Ectodermal cell (in vitro differentiated cells): Measurements from ENCODE around the gene PRRT1B.

Experiments used
- H3K27ac ChIP-seq: 2 replicates; pipeline ENCODE4 v1.7.0; 2013; ENCODE audit warnings: mild to moderate bottlenecking, low read depth, low read length; ENCODE audit not compliant: insufficient read depth, poor library complexity, severe bottlenecking
- H3K27me3 ChIP-seq: 2 replicates; pipeline ENCODE4 v1.7.0; 2013; ENCODE audit warnings: mild to moderate bottlenecking, low read length; ENCODE audit not compliant: insufficient read depth, control insufficient read depth, poor library complexity, severe bottlenecking
- H3K36me3 ChIP-seq: one replicate; pipeline ENCODE4 v1.7.0; 2013; ENCODE audit warnings: low read length; ENCODE audit not compliant: control insufficient read depth, insufficient read depth
- H3K4me1 ChIP-seq: one replicate; pipeline ENCODE4 v1.7.0; 2013; ENCODE audit warnings: low read length; ENCODE audit not compliant: control insufficient read depth, insufficient read depth
- H3K4me3 ChIP-seq: 2 replicates; pipeline ENCODE4 v1.7.0; 2013; ENCODE audit warnings: low read depth, low read length, control low read depth; ENCODE audit not compliant: insufficient read depth
- H3K9me3 ChIP-seq: 2 replicates; pipeline ENCODE4 v1.7.0; 2013; ENCODE audit warnings: mild to moderate bottlenecking, low read length, moderate library complexity; ENCODE audit not compliant: control insufficient read depth
- WGBS, 2 experiments: methylation state at CpG; one replicate each; pipeline ENCODE4 v1.1.7; 2013; ENCODE audit warnings: missing lambda C conversion rate in 2 of 2; 5-methylcytosine and 5-hydroxymethylcytosine counted together

PRRT1B gene

DNA sequence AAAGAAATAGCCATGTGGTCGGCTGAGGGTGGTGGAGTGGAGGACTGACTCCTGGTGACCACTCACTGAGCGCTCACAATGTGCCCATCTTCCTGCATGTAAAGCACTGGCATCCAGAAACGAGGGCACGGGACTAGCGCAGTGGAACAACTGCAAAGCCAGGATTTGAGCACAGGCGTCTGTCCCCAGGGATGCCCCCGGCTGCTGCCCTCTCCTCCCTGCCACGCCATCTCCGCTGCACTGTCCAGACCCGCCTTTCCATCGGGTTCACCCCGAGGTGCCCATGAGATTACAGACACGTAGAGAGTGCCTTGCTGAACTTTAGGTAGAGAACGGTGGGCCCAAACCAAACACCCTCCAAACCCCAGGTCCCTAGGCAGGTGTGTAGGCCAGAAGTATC, 44.7 kb downstream of the PRRT1B start:
- H3K4me1 ChIP-seq: no peaks in the 10 kb centered on the region
- H3K9me3 ChIP-seq: no peaks in the 10 kb centered on the region
- no peaks in the 10 kb centered on the region for H3K27me3 ChIP-seq
- WGBS, 2 experiments: 94 to 95% methylated on average over 14 of the region's 14 CpGs
- H3K4me3 ChIP-seq: no peak overlapping the region
- no peak overlapping the region for H3K27ac ChIP-seq
- H3K36me3 ChIP-seq: no peaks in the 10 kb centered on the region

DNA sequence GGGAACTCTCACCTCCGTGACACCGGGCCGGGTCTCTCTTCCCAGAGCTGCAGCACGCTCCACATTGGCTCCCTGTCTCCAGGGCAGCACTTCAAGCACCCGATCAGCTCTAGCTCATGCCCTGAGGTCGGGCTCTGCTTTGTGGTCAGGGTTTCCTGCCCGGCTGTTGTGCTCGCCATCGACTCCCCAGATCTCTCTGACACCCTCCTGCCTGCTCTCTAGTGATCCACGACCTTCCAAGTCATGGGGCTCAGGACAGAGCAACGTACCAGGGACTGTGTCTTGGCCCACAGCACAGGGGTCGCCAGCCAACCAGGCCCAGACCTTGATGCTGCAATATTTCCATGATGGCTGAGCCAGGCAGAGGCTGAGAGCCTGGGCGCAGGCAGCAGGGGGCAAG, 45.1 kb downstream of the PRRT1B start:
- WGBS, 2 experiments: 94% methylated on average over 13 of the region's 13 CpGs
- Histone ChIP-seq H3K4me1 (no peaks in the 10 kb centered on the region), H3K27ac (no peak overlapping the region)

DNA sequence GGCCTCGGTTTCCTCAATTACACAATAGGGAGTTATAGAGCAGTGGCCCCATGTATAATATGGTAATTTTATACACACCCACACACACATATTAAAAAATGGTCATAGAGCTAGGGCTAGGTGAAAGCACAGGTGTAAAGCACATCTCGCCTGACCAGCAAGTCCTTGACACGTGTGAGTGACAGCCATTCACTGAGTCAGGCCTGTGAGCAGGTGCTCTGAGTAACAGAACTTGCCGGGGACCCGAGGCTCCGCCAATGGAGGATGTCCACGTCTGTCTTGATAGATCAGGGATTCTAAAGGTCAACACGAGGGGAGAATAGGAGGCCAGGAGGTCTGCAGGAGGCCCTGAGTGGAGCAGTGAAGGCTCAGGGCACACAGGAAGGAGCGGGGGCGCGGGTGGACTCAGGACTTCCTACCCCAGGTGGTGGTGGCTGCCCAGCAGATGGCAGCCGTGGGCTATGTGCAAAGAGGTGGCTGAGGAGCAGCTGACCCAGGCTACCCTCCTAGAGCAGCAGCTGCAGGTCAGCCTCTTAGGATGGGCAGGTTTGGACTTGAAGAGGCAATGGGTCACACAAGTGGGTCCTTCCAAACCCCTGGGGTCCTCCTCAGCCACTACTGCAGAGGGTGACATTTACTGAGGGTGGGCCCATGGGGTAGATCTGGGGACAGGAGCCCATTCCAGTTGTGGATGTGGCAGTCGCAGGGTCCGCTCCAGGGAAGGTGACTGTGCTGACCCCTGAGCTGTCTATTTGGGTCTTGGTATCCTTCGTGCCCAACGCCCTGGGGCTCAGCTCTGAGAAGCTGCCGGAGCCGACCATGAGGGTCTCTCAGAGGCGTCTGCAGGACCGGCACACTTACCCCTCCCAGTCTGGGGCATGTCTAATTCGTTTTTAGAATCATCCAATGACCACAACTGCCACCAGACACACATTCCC, 45.9 kb downstream of the PRRT1B start:
- no peak overlapping the region for H3K4me3 ChIP-seq
- no peaks in the 10 kb centered on the region for H3K27me3 ChIP-seq
- 84 to 85% methylated on average over 20 to 21 of the region's 21 CpGs for WGBS, 2 experiments
- H3K9me3 ChIP-seq: no peaks in the 10 kb centered on the region
- no peak overlapping the region for H3K27ac ChIP-seq
- H3K36me3 ChIP-seq: no peaks in the 10 kb centered on the region
- H3K4me1 ChIP-seq: no peaks in the 10 kb centered on the region

More for the DNA sequence above, 45.1 kb downstream of the PRRT1B start:
- Histone ChIP-seq H3K4me3 (no peak overlapping the region), H3K27me3 (no peaks in the 10 kb centered on the region), H3K9me3 (no peaks in the 10 kb centered on the region), H3K36me3 (no peaks in the 10 kb centered on the region)

GRCh38 chr9:131591845-131592208, 46.5 kb downstream of the PRRT1B start:
- H3K36me3 ChIP-seq: no peaks in the 10 kb centered on the region
- WGBS, 2 experiments: 88 to 89% methylated on average over 6 of the region's 6 CpGs
- no peaks in the 10 kb centered on the region for H3K9me3 ChIP-seq
- H3K4me1 ChIP-seq: no peaks in the 10 kb centered on the region
- H3K4me3 ChIP-seq: no peak overlapping the region
- H3K27me3 ChIP-seq: no peaks in the 10 kb centered on the region
- H3K27ac ChIP-seq: no peak overlapping the region

GRCh38 chr9:131593091-131593820, 47.9 kb downstream of the PRRT1B start:
- Histone ChIP-seq H3K9me3 (no peaks in the 10 kb centered on the region), H3K36me3 (no peaks in the 10 kb centered on the region), H3K27me3 (no peaks in the 10 kb centered on the region), H3K27ac (no peak overlapping the region), H3K4me1 (no peaks in the 10 kb centered on the region), H3K4me3 (no peak overlapping the region)
- WGBS, 2 experiments: 92 to 93% methylated on average over 15 of the region's 15 CpGs

- no peaks in the 10 kb centered on the region for H3K4me1 ChIP-seq
- H3K9me3 ChIP-seq: no peaks in the 10 kb centered on the region
- no peaks in the 10 kb centered on the region for H3K36me3 ChIP-seq
- no peak overlapping the region for H3K4me3 ChIP-seq
- H3K27ac ChIP-seq: no peak overlapping the region
- H3K27me3 ChIP-seq: no peaks in the 10 kb centered on the region
- WGBS, 2 experiments: 95% methylated on average over 21 of the region's 21 CpGs
These were observed 48.8 kb downstream of the PRRT1B start for GRCh38 chr9:131593936-131594665.

DNA sequence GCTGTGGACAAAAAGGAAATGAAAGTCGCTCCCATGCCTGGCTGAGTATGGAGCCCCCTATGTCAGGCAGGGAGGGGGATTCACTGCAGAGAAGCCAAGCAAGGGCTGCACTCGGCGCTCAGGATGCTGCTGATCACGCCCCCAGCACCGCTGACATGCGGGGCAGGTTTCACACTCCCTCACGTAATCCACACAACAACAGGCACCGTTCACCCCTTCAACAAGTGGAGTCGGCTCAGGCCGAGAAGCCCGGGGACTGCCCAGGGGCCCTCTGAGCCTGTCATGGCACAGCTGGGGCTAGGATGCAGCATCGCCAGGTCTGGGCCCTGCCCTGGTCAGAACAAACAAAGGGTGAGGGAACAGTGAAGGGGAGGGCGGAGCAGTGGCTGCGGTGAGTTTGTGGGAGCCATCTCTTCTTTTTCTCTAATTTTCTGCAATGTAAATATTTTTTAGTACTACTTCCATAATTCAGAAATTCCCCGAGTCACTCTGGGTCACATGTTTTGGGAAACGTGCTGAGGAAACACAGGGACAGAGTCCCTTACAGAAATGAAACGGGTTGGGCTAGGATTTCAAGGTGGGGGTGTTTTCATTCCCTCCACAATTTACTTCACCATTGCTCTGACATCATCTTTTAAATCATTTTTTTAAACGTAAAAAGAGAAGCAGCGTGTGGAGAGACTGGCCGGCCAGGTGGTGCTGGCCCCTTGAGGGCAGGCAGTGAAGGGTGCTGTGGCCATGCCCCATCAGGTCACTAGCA, 49.8 kb downstream of the PRRT1B start:
- Histone ChIP-seq H3K9me3 (no peaks in the 10 kb centered on the region), H3K27me3 (no peaks in the 10 kb centered on the region), H3K27ac (no peak overlapping the region), H3K4me1 (no peaks in the 10 kb centered on the region), H3K4me3 (no peak overlapping the region), H3K36me3 (no peaks in the 10 kb centered on the region)
- WGBS, 2 experiments: 91 to 92% methylated on average over 20 of the region's 20 CpGs

- 94% methylated on average over 20 of the region's 20 CpGs for WGBS, 2 experiments
- Histone ChIP-seq H3K9me3 (no peaks in the 10 kb centered on the region), H3K4me1 (no peaks in the 10 kb centered on the region), H3K27me3 (no peaks in the 10 kb centered on the region), H3K4me3 (no peak overlapping the region), H3K27ac (no peak overlapping the region), H3K36me3 (no peaks in the 10 kb centered on the region)
These were observed 50.5 kb downstream of the PRRT1B start for GRCh38 chr9:131595696-131596429.

- H3K27me3 ChIP-seq: no peaks in the 10 kb centered on the region
- no peak overlapping the region for H3K4me3 ChIP-seq
- 91 to 96% methylated on average over 4 of the region's 4 CpGs for WGBS, 2 experiments
- H3K27ac ChIP-seq: no peak overlapping the region
- no peaks in the 10 kb centered on the region for H3K4me1 ChIP-seq
- H3K9me3 ChIP-seq: no peaks in the 10 kb centered on the region
- no peaks in the 10 kb centered on the region for H3K36me3 ChIP-seq
These were observed 51.1 kb downstream of the PRRT1B start for GRCh38 chr9:131596430-131596743.
